WI38 (cell line): Measurements from ENCODE around the gene LRRC15.
A peak's percentile ranks its signal among the peaks of the same experiment; 100 is the strongest.

Experiments
- H3K4me3 ChIP-seq: 2 replicates; pipeline ENCODE4 v1.5.1; 2011; ENCODE audit warnings: low read depth, mild to moderate bottlenecking, control low read depth, low read length
- CTCF ChIP-seq: IDR thresholded peaks from 2 replicates; pipeline ENCODE4 v1.5.1; 2012; ENCODE audit warnings: low read depth, mild to moderate bottlenecking, control low read depth, low read length

The LRRC15 gene

GRCh38 chr3:194324823-194325327 is 44.7 kb downstream of the LRRC15 start:
- H3K4me3 ChIP-seq = no peak overlapping the region
- TF ChIP-seq CTCF = no peak

- no peak for TF ChIP-seq CTCF
- H3K4me3 ChIP-seq = peak overlapping the region; percentile 35
Measured at GRCh38 chr3:194323785-194324735, 45.5 kb downstream of the LRRC15 start.

GRCh38 chr3:194322678-194323211 is 46.8 kb downstream of the LRRC15 start:
- no peak for TF ChIP-seq CTCF
- H3K4me3 ChIP-seq = no peak overlapping the region

GRCh38 chr3:194321693-194322640 is 47.6 kb downstream of the LRRC15 start:
- no peak for TF ChIP-seq CTCF
- no peak overlapping the region for H3K4me3 ChIP-seq

- H3K4me3 ChIP-seq = no peak overlapping the region
- no peak for TF ChIP-seq CTCF
Measured at GRCh38 chr3:194320744-194321243, 48.7 kb downstream of the LRRC15 start.

- no peak for TF ChIP-seq CTCF
Measured at GRCh38 chr3:194320100-194320499, 49.4 kb downstream of the LRRC15 start.

More at GRCh38 chr3:194320100-194320499, 49.4 kb downstream of the LRRC15 start:
- H3K4me3 ChIP-seq = no peak overlapping the region
